HG02884 (cell line): ENCODE data around the gene ROCK1.
"Not testable (repeated sequence)": the region's sequence is repeated elsewhere in the genome, so short reads cannot be mapped to it uniquely, and the experiment has no call there.

Source experiments
- ATAC-seq: cut with Tn5 transposase; IDR thresholded peaks from one replicate; pipeline ENCODE4 v1.9.1; 2021; ENCODE audit warnings: mild to moderate bottlenecking, moderate library complexity; ENCODE audit not compliant: unreplicated experiment

Gene ROCK1

DNA sequence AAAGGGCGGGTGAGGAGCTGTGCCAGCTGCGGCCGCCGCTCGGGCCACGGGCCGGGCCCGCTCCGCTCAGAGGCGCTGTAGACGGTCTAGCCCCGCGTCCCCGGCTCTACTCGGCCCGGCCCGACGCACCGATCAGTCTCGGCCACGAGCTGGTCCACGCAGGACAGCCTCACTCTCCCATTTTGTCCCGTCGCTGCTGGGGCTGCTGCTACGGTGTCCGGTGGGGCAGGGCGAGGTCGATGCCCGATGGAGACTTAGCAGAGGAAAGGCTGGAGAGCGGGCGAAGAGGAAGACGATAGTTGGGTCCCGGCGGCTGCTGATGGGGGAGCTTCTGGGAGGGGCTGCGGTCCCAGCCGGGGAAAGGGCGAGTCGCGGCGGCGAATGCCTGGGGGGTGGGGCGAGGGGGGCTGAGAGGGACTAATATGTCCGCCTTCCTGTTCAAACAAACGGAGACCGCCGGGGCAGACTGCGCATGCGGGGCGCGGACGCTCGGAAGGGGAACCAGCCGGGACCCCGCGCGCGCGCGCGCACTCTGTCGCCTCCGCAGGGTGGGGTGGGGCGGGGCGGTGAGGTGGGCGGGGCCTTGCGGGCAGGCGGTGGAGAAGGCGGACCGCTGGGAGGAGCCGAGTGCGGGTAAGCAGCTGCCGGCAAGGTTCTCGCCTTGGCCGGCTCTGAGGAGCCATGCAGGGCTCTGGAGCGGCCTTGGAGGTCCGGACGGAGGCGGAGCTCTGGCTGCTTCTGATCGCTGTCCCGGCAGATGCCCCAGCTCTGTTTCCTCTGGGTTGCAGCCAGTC is at the start of gene ROCK1:
Gene ROCK1, minus strand, starts transcription at position 468 of the 794 bp plus-strand sequence. CDS start 903 bp downstream, outside the sequence.
- peak; percentile 87 for ATAC-seq

DNA sequence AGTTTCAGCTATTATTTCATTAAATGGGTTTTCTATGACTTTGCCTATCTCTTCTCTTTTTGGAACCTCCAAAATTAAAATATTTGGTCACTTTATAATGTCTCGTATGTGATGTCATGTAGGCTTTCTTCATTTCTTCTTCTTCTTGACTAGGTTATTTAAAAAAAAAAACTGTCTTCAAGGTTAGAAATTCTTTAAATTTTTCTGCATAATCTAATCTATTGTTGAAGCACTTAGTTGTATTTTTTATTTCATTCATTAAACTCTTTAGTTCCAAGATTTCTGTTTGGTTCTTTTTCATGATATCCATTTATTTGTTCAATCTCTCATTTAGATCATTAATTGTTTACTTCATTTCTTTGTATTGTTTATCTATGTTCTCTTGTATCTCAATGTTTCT is 43.8 kb upstream of the ROCK1 start:
- ATAC-seq: no peak

DNA sequence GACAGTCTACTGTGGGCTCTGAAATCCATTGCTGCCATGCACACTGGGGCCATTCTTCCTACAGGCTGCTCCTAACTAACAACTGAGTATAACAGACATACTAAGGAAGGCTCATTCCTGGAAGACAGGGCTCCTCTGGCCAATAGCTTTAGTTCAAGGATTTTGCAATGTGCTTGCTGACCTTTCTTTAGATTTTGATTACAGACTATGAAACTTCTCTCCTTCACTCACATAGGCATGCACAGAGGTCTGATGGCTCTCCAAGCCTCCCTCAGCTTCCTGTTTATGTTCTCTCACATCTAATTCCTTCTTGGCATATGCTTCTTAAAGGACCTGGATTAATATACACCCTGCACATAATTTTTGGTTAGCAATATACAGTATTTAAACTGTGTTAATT is 34.4 kb upstream of the ROCK1 start:
- no peak for ATAC-seq

DNA sequence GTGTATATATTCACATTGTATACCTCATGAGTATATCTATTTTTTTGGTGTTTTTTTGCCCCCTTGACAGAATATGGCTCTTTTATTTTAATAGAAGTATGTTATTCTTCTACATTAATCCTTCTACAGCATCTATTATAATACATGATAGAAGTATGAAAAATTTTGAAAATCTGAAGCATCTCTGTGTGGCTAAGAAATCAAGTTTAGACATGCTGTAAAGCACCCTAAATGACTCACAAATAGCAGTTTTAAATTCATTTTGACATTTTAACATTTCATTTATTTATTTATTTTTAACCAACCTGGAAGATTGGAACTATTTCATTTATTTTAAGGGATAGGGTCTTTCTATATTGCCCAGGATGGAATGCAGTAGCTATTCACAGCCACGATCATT is 33.8 kb upstream of the ROCK1 start:
- no peak for ATAC-seq

DNA sequence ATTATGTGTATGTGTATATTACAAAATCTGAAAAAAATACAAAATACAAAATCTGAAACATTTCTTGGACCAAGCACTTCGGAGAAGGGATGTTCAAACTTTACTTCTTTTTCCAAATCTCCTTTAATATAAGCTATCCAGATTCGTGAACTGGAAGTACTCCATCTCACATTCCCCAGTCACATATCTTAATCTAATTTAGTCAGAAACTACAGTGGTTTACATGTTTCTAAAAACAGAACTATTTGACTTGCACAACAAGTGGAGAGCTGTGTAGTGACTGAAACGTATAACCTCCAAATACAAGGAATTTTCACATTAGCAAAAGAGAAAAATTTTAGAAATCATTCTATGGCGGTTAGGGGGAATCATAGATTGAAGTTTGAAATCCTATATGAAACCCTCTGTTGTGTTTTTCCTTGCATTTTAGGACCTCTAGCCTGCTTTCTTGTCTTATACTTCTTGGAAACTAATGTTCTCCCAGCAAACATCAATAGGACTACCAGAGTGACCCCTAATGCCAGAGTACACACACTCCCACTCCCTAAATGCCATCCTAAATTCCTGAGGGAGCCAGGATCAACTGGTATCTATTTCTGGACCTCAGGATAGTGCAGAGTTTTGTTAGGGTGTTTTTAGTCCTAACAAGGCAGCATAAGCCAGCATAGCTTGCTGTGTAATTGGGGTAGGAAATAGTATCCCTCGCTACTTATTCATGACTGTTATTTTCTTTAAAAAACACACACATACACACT is 30.2 kb upstream of the ROCK1 start:
- ATAC-seq: no peak

DNA sequence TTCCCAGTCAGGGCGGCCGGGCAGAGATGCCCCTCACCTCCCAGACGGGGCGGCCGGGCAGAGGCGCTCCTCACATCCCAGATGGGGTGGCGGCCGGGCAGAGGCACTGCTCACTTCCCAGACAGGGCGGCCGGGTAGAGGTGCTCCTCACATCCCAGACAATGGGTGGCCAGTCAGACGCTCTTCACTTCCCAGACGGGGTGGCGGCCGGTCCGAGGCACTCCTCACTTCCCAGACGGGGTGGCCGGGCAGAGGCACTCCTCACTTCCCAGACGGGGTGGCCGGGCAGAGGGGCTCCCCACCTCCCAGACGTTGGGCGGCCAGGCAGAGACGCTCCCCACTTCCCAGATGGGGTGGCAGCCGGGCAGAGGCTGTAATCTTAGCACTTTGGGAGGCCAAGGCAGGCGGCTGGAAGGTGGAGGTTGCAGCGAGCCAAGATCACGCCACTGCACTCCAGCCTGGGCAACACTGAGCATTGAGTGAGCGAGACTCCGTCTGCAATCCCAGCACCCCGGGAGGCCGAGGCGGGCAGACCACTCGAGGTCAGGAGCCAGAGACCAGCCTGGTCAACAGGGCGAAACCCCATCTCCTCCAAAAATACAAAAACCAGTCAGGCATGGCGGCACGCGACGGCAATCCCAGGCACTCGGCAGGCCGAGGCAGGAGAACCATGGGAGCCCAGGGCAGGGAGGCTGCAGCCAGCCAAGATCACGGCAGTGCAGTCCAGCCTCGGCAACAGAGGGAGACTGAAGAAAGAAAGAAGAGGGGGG is 26.3 kb upstream of the ROCK1 start:
- ATAC-seq: not testable (repeated sequence)

DNA sequence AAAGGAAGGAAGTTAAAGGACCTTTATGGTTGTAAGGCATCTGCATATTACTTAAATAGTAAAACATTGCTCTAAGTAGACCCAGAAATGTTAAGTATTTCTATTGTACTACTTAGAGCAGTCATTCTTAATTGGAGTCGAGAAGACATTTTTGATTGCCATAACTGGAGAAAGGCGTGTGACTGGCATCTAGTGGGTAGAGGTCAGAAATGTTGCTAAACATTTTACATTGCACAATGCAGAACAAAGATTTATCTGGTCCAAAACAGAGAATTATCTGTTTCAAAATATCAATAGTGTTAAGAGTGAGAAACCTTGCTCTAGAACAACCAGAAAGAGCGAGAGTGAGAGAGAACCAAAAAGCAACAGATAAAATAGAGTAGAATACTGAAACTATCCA is 23.3 kb upstream of the ROCK1 start:
- ATAC-seq: no peak

DNA sequence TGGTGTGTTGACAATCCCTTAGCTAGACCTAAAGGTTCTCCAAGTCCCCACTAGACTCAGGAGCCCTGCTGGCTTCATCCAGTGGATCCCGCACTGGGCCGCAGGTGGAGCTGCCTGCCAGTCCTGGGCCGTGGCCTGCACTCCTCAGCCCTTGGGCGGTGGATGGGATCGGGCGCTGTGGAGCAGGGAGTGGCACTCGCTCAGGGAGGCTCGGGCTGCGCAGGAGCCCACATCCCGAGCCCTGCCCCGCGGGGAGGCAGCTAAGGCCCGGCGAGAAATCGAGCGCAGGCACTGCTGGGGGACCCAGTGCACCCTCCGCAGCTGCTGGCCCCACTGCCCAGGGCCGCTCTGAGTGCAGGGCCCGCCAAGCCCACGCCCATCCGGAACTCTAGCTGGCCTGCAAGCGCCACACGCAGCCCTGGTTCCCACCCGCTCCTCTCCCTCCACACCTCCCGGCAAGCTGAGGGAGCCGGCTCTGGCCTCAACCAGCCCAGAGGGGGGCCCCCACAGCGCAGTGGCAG is 20.8 kb upstream of the ROCK1 start:
- ATAC-seq: no peak

DNA sequence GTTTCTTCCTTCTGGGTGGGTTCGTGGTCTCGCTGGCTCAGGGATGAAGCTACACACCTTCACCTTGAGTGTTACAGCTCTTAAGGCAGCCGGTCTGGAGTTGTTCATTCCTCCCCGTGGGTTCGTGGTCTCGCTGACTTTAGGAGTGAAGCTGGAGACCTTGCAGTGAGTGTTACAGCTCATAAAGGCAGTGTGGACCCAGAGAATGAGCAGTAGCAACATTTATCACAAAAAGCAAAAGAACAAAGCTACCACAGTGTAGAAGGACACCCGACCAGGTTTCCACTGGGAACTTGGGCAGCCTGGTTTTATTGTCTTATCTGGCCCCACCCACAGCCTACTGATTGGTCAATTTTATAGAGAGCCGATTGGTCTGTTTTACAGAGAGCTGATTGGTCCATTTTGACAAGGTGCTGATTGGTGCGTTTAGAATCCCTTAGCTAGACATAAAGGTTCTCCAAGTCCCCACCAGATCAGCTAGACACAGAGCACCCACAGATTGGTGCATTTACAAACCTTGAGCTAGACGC is 20.1 kb upstream of the ROCK1 start:
- no peak for ATAC-seq

DNA sequence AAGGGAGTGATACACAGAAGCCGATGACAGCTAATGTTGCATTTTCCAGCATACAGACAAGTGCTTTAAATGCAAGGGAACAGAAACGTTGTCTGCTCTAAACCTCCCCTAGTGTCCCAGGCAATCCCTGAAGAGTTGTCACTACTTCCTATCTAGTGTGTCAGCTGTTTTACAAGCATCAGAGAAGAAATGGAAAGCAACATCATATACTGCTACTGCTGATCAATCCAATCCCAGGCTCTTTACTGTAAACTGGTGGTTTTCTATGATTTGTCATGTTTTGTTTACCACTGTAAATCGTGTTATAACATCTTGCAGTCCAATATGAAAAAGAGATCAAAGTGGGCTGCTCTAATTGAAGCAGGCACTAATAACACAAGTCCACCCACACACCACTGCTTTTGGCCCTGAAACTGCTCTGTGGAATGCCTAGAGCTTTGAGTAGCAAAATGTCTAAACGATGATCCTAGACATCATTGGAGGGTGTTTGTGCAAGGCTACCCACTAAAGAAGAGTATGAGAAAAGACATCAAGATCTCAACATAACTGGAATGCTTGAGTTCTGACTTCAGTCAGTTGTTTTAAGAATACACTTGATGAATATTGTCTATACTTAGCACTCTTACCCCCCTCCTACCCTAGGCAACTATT is 18.1 kb upstream of the ROCK1 start:
- ATAC-seq: no peak

DNA sequence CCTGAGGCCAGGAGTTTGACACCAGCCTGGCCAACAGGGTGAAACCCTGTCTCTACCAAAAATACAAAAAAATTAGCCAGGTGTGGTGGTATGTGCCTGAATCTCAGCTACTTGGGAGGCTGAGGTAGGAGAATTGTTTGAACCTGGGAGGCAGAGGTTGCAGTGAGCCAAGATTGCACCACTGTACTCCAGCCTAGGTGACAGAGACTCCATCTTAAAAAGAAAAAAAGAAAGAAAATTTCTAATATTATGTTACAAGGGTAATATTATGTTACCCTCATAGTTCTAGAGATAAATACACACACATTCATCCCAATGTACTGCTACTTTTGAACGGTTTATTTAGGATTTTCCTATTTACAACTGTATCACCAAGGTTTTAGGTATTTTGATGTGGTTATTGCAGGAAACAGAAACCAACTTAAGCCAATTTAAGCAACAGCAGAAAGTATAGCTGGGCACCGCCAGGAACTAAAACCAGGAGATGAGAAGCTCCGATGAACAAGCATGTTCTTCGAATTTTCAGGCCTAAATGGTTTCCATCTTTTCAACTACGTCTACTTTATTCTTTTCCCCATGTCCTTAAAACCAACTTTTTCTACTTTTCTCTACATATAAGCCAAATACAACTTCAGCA is 11.8 kb upstream of the ROCK1 start:
- ATAC-seq: no peak

DNA sequence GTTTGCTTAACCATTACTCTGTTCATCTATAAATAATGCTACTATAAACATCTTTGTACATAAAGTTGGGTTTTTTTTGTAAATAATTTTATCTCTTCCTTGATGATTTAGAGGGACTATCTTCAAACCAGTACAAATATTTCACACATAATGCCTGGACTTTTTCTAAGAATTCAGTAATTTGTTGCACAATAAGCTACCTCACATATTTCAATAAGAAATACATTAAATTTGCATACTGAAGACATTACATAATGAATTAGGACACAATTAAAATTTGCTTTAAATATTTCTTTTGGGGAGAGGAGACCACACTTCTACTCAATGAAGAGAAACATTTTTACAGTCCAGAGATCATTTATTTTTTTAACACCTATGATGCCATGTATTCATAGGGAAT is 7.2 kb upstream of the ROCK1 start:
- ATAC-seq: no peak

DNA sequence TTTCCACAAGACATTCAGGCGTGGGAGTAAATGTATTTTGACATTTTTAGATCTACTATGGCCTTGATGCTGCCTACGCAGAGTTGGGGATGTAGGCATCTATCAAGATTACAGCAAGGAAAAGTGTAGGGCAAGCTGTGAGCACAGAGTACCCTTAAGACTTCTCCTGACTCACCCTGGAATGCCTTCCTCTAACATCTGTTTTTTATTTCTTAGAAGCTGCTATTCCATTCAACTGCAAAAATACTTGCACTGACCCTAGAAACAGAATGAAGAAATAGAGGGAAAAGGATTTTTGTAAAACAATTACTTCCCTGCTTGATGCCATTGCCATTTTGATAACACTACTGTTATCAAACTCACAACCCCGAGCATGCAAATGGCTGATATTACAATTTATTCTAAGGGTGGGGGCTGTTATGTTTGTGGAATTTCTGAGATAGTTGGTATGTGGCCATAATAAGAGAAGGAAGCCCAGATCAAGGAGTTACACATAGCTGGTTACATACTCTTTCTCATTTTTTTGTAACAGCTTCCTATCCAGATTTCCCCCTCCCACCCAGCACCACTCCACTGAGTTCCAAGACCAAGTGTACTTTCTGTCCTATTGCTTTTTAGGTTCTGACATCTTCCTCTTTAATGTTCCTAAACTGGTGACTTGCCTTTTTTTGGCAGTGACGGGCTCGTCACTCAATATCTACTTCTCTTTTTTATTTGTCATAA is 6.0 kb upstream of the ROCK1 start:
- no peak for ATAC-seq

DNA sequence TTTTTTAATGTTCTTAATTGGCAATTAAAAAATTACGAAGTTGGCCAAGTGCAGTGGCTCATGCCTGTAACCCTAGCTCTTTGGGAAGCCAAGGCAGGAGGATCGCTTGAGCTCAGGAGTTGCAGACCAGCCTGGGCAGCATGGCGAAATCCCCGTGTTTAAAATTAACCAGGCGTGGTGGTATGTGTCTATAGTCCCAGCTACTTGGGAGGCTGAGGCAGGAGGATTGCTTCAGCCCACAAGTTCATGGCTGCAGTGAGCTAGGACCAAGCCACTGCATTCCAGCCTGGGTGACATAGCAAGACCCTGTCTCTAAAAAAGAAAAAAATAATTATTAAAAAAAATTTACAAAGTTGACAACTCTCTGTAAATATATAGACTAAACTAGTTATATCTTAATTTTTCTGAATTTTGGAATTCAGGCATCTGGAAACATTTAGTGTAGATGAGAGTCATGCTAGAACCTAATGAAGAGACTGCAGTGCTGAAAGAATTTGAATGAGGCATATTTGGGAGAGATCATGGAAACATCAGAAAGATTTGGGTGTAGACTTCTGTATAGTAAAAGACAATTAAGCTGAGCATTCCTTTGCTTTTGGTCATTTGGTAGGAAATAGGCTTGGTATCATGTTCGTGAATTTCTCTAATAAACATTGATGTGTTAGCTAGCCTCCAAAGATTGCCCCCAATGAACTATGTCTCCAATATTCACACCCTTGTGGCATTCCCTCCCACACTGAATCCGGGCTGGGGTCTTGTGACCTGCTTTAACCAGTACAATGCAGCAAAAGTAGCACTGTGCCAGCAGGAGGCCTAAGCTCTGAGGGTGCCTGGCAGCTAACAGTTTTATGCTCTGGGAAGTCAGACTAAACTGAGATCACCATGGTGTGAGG is 4.2 kb upstream of the ROCK1 start:
- no peak for ATAC-seq

DNA sequence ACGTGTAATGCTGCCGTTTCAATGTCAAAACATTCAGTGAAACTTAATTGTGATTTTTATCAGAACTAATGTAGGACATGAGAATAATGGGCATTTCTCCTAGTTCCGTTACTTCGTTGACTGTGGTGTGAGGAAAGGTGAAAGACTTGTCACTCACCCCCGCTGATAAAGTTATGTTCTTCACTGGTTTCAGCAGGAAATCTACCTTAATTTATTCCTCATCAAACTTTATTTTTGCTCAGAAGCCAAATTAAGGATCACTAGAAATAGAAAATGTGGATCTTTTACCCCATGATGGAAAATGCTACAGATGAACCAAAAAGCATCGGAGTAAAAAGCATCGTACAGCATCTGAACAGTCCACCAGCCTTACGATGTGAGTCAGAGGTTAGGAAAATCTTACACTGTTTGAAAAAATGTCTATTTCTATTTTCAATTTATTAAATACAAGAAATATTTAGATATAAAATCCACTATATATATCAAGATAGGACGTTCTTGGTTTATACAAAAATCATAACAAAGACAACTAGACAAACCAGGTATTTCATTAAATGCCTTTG is 1.0 kb upstream of the ROCK1 start:
- no peak for ATAC-seq

DNA sequence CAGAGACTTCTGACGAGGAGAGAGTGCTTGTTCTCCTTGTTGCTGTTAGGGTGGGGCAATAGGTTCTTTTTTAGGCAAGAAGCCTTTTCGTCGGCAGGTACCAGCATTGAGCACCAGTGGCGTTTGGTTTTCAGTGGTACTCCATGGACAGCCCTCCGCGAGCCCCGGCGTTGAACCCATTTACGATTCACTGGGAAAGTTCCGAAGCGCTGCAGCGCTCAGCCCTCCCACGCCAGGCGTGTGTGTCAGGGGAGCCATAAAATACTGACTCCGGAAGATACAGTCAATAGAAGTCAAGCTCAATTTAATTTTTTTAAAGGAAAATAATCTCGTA is 494 bp upstream of the ROCK1 start:
- peak; percentile 22 for ATAC-seq

DNA sequence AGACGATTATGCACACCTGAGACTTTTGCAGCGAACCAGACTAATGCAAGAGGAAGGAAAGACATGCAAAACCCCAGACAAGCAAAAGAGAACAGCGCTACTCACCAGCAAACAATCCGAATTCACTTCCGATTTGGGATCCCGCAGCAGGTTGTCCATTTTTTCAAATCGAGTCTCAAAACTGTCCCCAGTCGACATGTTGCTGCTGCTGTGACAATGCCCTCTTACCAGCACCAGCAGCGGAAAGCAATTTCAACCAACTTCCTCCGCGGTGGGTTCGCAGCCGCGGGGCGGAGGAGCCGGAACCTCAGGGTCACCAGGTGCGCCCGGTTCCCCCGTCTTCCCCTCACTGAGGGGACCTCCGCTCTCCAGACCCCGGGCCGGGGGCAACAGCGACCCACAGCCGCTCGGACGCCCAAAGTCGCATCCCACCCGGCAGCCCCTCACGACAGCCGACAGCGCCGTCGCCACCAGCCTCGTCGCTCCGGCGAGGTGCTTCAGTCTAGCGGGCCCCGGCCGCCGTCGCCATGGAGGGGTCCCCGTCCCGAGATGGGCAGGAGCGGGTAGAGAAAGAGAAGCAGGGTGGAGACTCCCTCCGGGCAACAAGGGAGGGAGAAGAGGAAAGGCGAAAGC is 784 bp downstream of the ROCK1 start:
- ATAC-seq: peak; percentile 20
